HG03457 (cell line): Measurements from ENCODE around the gene ZBTB18.
"Not testable (repeated sequence)": the region's sequence is repeated elsewhere in the genome, so short reads cannot be mapped to it uniquely, and the experiment has no call there.

Experiments used
- ATAC-seq: cut with Tn5 transposase; IDR thresholded peaks from one replicate; pipeline ENCODE4 v1.9.1; 2021; ENCODE audit warnings: moderate number of reproducible peaks; ENCODE audit not compliant: unreplicated experiment

The ZBTB18 gene

DNA sequence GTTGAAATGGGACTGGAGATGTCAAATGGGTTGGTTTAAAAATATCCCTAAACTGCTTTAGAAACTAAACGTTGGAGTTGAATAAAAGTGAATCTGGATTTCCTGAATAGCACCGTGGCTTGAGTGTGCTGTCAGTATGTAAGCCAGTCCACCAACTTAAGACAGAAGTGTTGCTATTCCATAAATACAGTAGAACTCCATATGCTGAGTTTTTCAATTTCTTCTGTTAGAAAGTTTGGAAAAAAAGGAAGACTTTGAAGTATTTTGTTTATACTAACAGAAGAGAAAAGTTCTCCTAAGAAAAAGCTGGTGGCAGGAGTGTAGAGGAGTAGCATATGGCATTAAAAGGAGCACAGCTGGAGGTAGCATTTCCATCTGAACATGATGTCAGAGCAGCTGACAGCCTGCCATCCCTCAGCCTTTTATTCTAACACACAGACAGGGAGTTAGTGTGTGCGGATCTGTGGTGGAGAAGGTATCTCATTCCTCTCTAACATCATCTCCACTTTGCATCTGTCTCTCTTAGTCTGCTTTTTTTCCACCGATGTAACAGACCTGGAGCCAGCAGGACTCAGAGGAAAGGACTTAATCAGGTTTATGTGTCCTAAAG lies at the start of gene ZBTB18:
ZBTB18 (plus strand) TSS at position 449 of the 610 bp plus-strand sequence; CDS start at position 598, 149 bp downstream.
- ATAC-seq: no peak

DNA sequence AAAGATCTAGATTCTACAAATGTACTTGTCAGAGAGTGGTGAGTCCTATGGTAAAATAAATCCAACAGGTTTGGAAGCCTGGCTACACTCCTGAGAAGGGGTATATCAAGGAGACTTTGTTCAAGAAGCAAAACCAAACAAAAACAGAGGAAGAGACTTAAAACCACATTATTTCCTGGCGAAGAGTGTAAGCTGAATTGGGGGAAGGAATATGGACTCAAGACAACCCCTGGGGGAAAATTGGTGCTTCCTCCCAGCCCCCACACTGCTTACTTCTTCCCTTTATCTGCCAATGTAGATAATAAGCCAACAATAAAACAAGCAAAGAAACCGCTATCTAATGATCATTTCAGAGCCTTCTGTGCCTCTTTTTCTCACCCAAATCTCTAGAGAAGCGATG lies 48.4 kb upstream of the ZBTB18 start:
- ATAC-seq: no peak

DNA sequence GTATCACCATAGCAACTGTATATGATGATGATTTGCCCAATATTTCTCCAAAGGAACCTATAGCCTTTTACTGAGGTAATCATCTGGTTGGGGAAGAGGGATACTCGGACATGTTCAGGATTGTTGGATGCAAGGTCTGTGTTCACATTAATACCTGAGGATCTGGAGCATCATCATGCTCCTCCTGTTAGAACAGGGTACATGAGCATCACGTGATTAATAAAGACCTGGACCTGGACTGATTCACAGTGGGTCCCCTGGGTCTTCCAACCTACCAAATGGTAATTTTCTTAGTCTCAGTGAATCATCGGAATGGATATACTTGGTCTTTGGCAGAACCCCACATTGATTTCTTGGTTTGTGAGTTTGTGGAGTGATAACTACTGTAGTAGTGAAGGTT lies 45.6 kb upstream of the ZBTB18 start:
- ATAC-seq: no peak

DNA sequence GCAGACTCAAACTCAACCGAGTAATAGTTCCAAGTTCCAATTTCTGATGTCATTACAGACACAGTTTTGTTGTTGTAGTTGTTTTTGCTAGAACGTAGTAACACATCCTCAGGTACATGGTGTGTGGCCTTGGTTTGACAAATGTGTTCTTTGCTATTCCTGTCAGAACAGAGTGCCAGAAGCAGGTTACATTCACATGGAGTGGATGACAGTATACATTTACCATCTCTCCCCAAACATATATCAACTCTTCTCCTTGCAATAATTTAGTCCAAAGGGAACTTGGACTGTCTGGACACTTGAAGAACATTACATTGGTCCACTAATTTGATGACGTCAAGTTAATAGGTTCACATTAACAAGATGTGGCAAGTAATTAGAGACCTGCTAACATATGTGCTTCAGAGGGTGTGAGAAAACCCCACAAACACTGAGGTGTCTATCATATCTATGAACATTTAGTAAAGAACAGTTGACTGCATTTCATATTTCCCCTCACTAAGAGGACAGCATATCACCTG lies 44.6 kb upstream of the ZBTB18 start:
- ATAC-seq: no peak

DNA sequence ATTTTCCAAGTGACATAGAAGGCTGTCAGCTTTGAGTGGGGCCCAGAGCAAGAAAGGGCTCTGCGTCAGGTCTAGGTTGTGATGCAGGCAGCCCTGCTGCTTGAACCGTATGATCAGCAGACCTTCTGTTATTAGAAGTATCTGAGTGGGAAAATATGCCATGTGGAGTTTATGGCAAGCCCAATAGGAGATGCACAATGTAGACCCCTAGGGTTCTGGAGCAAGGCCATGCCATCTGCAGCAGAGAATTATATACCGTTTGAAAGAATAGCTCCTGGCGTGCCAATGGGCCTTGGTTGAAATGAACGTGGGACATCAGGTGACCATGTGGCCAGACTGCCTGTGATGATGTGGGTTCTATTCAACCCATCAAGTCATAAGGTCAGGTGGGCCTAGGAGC lies 44.1 kb upstream of the ZBTB18 start:
- no peak for ATAC-seq

DNA sequence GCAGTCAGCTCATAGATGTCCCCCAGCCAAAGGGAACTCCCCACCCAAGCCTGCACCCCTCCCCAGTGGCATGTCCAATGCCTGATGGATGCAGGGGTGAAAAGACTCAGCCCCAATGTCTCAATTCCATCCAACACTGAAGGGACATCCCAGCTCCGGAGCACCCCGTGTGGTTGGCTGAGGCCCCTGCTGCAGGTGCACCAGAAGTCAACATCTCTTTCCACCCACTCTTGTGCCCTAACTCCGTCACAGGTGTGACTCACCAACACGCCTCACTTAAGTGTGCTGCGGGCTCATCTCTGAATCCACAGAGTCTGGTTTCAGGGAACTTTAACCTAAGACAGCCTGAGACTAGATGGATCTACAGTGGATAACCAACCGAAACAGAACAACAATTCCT lies 40.9 kb upstream of the ZBTB18 start:
- ATAC-seq: no peak

DNA sequence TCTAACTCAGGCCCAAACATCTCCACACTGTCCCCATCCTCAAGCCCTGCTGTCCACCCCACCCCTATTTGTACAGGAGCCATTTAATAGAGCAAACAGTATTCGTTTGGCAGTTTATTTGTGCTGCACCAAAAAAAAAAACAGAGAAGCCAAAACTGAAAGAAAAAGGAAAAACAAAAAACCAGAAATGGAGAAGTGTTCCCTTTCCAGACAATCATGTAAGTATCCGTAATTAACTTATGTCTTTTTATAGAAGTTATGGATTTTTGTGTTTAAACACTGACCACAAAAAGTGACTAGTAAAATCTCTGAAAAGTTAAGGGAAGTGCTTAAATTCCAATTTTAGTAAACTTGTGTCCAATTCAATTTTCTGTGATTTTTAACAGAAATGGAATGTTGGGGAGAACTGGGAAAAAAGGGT lies 40.4 kb upstream of the ZBTB18 start:
- no peak for ATAC-seq

DNA sequence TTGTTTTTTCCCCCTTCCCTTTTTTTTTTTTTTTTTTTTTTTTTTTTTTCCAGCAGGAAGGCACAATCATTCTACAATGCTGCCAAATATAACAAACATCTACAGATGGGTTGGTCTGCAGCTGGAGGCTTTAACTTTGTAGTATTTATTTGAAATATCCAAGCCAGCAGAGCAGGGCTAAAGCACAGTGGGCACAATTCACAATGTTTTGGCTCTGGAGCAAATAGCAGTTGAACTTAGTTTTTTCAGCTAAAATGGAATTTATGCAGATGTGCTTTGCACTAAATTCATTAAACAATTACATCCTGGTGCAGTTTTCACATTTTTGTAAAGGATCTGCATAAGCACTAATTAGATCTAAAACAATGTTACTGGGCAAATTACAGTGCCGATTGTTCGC lies 39.8 kb upstream of the ZBTB18 start:
- ATAC-seq: no peak

DNA sequence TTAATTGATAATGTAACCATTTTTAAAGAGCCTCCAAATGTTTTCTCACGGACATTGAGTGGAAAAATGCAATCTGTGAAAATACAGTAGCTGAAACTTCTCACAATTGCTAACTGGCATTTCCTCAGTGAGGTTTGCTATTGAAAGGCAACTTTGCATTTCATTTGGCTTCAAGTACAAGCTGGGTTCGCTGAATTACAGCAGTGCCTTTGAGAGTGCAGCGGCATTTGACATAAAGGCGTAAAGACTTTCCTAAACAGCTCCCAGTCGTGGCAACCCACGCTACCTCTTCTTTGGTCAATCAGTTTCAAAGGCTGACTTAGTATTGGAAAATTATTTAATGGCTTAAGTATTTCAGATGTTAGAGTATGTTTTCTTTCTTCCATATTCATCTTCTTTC lies 39.3 kb upstream of the ZBTB18 start:
- ATAC-seq: no peak

DNA sequence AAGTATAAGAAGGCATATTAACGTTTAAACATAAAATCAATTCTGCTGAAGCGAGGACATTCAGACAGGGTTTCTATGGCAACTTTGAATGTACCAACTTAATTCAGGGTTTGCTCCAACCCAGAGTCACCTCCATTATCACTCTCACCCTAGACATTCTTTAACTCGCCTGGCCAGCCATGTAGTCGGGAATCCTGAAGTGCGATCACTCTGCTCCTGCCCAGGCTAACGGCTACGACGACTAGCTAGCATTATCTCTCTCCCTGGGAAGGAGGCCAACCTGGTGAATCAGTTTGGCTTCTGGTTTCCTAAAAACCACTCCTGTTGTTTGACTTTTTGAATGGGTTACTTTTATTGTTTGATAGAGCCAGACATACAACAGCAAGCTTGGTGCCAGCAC lies 38.9 kb upstream of the ZBTB18 start:
- no peak for ATAC-seq

DNA sequence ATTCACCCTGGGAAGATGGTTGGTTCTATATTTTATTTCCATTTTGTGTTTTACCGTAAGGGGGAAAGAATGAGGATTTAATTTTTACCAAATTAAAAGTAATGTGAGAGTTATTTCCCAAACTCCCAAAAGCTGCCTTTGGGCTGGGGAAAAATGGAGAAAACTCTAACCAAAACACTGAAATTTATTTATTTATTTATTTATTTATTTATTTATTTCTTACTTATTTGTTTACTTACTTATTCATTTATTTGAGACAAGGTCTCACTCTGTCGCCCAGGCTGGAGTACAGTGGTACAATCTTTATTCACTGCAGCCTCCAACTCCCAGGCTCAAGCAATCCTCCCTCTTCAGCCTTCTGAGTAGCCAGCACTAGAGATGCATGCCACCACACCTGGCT lies 38.0 kb upstream of the ZBTB18 start:
- no peak for ATAC-seq

DNA sequence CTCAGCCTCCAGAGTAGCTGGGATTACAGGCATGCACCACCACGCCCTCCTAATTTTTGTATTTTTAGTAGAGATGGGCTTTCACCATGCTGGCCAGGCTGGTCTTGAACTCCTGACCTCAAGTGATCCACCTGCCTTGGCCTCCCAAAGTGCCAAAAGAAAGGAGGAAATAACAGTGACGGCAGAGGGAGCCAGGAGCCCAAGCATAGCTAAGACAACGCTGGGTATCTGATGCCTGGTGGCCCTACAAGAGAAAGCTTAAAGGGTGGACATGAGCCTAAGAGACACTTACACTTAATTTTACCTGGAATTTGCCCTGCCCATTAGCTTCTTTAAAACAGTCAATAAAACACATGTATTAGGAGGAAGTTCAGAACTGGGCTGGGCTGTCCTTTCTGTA lies 36.2 kb upstream of the ZBTB18 start:
- ATAC-seq: not testable (repeated sequence)

DNA sequence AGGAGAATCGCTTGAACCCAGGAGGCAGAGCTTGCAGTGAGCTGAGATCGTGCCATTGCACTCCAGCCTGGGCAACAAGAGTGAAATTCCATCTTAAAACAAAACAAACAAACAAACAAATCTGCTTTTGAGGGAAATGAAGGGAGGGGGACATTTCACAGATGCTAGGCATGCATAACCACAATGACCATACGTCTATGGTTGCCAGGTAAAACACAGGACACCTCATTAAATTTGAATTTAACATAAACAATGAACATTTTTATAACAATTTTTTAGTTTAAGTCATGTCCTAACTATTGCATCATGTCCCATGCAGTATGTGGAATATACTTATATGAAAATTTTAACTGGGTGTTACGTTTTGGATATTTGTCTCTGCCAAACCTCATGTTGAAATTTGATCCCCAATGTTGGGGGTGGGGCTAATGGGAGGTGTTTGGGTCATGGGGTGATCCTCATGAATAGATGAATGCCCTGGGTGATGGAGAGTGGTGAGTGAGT lies 31.0 kb upstream of the ZBTB18 start:
- ATAC-seq: no peak

DNA sequence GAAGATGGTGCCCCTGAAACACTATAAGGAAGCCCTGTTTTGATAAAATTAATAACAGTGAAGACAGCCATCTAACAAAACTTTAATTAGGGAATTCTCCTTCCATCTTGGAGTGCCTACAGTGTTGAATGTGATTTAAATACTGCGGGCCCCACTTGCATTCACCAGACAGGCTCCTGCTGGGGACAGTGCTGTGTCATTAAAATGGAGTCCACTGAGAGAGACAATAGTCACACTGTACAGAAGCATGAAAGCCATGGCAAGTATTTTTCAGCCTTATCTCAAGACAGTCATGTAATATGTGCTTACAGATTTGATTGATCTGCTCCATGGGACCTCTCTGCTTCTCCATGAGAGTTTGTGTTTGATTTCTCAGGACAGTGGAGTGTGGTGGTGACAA lies 29.7 kb upstream of the ZBTB18 start:
- no peak for ATAC-seq

DNA sequence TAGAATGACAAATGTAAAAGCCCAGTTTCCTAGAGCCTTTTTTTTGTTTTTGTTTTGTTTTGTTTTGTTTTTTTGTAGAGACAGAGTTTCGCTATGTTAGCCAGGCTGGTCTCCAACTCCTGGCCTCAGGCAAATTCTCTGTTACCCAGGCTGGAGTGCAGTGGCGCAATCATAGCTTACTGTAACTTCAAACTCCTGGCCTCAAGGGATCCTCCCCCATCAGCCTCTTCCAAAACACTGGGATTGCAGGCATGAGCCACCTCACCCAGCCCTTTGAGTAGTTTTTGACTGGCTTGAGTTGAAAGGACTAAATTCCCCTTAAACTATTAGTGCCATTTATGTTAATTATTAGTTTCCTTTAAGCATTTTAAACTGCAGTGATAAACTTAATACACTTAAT lies 28.8 kb upstream of the ZBTB18 start:
- no peak for ATAC-seq

DNA sequence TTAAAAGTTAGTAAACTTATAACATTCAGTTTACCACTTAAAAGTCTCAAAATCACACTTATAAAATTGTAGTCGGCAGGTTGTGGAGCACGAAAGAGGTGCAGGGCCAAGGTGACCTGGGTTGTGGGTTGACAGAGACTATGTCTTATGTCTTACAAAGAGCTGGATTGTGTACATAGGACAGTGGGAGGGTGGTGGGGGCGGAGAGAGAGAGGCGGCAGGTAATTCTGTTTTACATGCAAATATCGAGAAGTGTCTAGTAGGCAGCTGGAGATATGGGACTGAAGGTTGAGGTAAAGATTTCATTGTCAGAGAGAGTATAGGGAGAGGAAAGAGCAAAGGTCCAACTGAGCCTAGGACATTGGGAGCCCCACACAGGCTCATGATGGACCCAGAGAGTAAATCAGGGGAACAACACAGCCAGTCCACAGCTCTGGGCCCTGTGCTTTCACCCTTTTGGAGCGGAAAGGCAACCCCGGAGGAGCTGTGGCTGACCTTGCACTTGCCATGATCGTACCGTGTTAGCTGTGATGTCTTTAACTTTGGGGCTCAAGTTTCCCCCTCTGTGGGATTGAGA lies 28.1 kb upstream of the ZBTB18 start:
- ATAC-seq: no peak

DNA sequence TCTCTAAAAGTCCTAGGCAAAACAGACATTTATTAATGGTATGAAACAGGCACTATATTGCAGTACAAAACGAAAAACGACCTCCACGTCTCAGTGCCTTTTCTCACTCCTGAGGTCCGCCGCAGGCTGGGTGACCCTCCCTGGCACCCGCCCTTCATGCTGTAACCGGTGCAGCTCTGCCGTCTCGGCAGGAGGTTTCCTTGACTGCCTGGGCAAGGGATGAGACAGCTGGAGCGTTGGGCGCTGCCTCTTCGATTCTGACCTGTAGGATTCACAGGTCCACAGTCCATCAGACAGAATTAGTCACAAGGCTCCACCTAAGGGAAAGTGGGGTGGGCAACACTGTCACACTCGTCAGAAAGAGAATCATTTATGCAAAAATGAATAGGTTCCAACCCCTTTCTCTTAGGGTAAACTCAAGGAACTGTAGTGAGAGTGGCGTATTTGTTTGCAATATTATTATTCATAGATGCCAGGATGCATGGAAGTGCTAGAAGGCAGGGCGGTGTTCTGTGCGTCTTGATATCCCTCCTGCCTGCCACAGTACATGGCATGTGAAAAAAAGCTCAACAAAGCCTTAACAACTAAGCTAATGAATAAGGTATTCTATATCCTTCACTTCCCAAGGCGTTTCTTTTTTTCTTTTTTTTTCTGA lies 23.5 kb upstream of the ZBTB18 start:
- no peak for ATAC-seq

DNA sequence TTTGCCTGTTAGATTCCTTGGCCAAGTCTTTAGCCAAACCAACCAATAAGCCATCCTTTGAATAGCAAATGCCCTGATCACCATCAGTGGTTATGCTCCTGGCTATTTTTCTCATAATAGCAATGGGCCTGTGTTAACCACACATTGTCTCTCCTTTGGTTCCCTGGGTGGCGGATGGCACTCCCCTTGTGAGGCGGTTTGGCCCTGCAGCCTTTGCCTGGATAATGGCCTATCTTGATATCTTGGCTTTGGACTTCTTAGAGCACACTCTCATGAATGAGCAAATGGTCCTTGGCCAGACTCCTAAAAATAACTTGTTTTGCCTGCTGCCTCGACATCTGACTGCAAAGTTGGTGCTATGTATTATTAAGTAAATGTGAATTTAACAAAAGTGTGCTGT lies 22.4 kb upstream of the ZBTB18 start:
- no peak for ATAC-seq

DNA sequence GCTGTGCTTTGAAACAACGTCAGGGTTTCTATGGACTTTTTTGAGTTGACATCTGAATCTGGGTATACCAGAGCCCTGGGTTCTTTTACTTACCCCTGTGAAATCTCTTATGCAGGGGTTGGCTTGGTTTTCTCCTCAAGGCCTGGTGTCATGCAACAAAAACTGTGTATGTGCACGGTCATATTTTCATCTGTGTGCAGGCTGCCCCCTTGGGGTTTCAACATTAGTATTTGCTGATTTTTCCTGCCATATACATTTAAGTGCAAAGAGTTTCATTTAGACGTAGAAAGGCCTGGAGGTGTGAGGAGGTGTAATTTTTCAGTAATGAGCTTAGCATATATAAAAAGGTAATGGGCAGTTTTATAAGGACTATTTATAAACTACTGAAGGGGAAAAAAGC lies 22.0 kb upstream of the ZBTB18 start:
- ATAC-seq: no peak

DNA sequence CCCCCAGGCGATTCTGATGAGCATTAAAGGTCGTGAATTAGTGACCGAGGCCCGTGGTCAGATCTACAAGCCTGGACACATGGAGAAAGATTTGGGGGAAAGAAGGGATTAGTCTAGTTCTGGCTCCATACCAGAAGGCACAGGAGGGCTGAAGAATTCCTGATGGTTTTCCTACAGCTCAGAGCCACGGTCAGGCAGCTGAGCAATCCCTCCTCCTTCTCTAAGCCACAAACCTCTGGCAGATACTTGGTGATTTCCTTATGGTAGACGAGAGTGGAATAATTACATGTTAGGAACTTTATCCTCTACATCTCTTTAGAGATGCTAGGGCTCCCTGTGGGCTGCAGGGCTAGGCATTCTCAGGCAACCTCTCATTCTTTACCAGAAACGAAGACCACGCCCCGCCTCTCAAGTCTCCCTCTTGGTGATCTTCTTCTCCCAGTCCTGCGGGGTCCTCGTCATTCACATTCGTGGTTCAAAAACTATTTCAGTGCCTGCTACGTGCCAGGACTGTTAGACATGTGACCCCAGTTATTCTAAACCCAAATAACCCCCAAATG lies 20.5 kb upstream of the ZBTB18 start:
- ATAC-seq: no peak

DNA sequence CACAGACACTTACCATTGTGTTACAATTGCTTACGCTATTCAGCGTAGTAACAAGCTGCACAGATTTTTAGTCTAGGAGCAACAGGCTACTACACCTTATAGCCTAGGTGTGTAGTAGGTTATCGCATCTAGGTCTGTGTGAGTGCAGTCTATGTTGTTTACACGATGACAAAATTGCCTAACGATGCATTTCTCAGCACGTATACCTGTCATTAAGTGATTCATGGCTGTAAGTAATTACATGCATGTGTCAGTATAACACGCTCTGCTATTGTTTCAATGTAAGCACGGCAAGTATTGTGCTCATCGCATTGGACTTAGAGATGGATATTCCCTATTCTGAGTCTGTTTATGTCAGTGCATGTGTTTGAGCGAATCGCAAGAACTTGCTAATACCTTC lies 15.7 kb upstream of the ZBTB18 start:
- no peak for ATAC-seq

DNA sequence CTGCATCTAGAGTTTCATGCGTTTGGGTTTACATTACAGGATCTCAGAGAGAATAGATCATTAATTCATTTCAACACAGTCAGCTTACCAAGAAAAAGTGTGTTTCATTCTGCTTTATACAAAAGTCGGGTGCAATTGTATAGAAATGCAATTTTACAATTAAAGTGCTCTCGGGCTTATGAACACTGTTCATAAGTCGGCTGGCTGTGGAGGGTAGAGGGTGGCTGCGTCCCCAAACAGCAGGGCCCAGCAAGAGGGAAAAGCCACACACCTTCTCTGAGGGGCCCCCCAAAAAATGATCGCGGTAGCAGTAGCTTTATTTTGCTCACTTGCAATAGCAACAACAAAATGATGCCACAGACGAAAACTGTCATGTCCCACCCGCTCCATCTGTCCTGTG lies 13.8 kb upstream of the ZBTB18 start:
- no peak for ATAC-seq
